ENCODE results near the gene GPR137.

GPR137 gene

GRCh38 chr11:64263021-64263946 is 22.4 kb upstream of the GPR137 start:
- Histone ChIP-seq H3K23ac (ENCODE audit: low read depth, low read length, poor library complexity) (no peak overlapping the region), H2AK5ac (ENCODE audit: low read depth, low read length) (peak overlapping the region; percentile 36), H2BK15ac (ENCODE audit: low read length) (no peak overlapping the region), H3K27ac (replicated peaks; ENCODE audit: low read length) (peak overlapping the region; percentile 41), H3K9me3 (replicated peaks in 1 of 2; ENCODE audit: control insufficient read depth in 2 of 2, insufficient read depth in 1 of 2, low read depth in 1 of 2, low read length in 2 of 2) (no peaks in the 10 kb centered on the region), H3K36me3 (replicated peaks in 1 of 2; ENCODE audit: control insufficient read depth in 2 of 2, insufficient read depth in 2 of 2, low read length in 2 of 2) (peaks cover 45 to 78% of the 10 kb centered on the region in 2 donors), H3K9ac (ENCODE audit: low read depth, low read length, poor library complexity) (peak overlapping the region; percentile 72), H3K27me3 (ENCODE audit: control insufficient read depth in 3 of 3, insufficient read depth in 3 of 3, low read depth in 1 of 3, low read length in 3 of 3) (no peaks in the 10 kb centered on the region), H4K91ac (ENCODE audit: low read depth, low read length, poor library complexity) (no peak overlapping the region), H3K4ac (ENCODE audit: low read length) (no peak overlapping the region), H2AFZ (ENCODE audit: low read length) (no peak overlapping the region), H3K14ac (ENCODE audit: low read length) (no peak overlapping the region), H3K18ac (ENCODE audit: low read length) (peak overlapping the region; percentile 54), H2BK12ac (ENCODE audit: low read length) (no peak overlapping the region), H3K79me1 (ENCODE audit: low read depth, low read length) (peaks cover 5% of the 10 kb centered on the region), H2BK120ac (ENCODE audit: low read depth, low read length) (no peak overlapping the region), H3K4me3 (ENCODE audit: low read length in 2 of 2) (no peak overlapping the region), H2BK5ac (ENCODE audit: low read length) (peak overlapping the region; percentile 82), H4K8ac (ENCODE audit: low read depth, low read length) (peak overlapping the region; percentile 76), H3K4me1 (ENCODE audit: control insufficient read depth in 2 of 2, insufficient read depth in 1 of 2, low read depth in 1 of 2, low read length in 2 of 2) (peaks cover 0 to 4% of the 10 kb centered on the region in 2 donors), H3K4me2 (ENCODE audit: insufficient read depth, low read length, poor library complexity, severe bottlenecking) (peak overlapping the region; percentile 2)
- no CpG with 5 or more reads among the region's 29 CpGs for WGBS, 2 donors (ENCODE audit: extremely low coverage in 2 of 2, insufficient read length in 2 of 2, insufficient replicate concordance in 1 of 2)
- DNase-seq (ENCODE audit: low spot score), result no peak

- H2AFZ ChIP-seq (ENCODE audit: low read length), result no peak overlapping the region
- H3K79me1 ChIP-seq (ENCODE audit: low read depth, low read length), result peaks cover 5% of the 10 kb centered on the region
- no peak overlapping the region for H3K27ac ChIP-seq (replicated peaks; ENCODE audit: low read length)
- no peak overlapping the region for H3K4me3 ChIP-seq (ENCODE audit: low read length in 2 of 2)
- H3K4ac ChIP-seq (ENCODE audit: low read length), result peak overlapping the region; percentile 53
- no peak for DNase-seq (ENCODE audit: low spot score)
- H4K91ac ChIP-seq (ENCODE audit: low read depth, low read length, poor library complexity), result no peak overlapping the region
- no peak overlapping the region for H3K14ac ChIP-seq (ENCODE audit: low read length)
- H3K9me3 ChIP-seq (replicated peaks in 1 of 2; ENCODE audit: control insufficient read depth in 2 of 2, insufficient read depth in 1 of 2, low read depth in 1 of 2, low read length in 2 of 2), result no peaks in the 10 kb centered on the region
- H3K4me2 ChIP-seq (ENCODE audit: insufficient read depth, low read length, poor library complexity, severe bottlenecking), result peak overlapping the region; percentile 2
- H2AK5ac ChIP-seq (ENCODE audit: low read depth, low read length), result peak overlapping the region; percentile 70
- H3K18ac ChIP-seq (ENCODE audit: low read length), result no peak overlapping the region
- H2BK120ac ChIP-seq (ENCODE audit: low read depth, low read length), result no peak overlapping the region
- H3K23ac ChIP-seq (ENCODE audit: low read depth, low read length, poor library complexity), result no peak overlapping the region
- H2BK12ac ChIP-seq (ENCODE audit: low read length), result no peak overlapping the region
- H3K36me3 ChIP-seq (replicated peaks in 1 of 2; ENCODE audit: control insufficient read depth in 2 of 2, insufficient read depth in 2 of 2, low read length in 2 of 2), result peaks cover 40 to 71% of the 10 kb centered on the region in 2 donors
- H2BK5ac ChIP-seq (ENCODE audit: low read length), result peak overlapping the region; percentile 82
- WGBS, 2 donors (ENCODE audit: extremely low coverage in 2 of 2, insufficient read length in 2 of 2, insufficient replicate concordance in 1 of 2), result no CpG with 5 or more reads among the region's 8 CpGs
- H3K9ac ChIP-seq (ENCODE audit: low read depth, low read length, poor library complexity), result no peak overlapping the region
- H4K8ac ChIP-seq (ENCODE audit: low read depth, low read length), result no peak overlapping the region
- no peaks in the 10 kb centered on the region for H3K27me3 ChIP-seq (ENCODE audit: control insufficient read depth in 3 of 3, insufficient read depth in 3 of 3, low read depth in 1 of 3, low read length in 3 of 3)
- H3K4me1 ChIP-seq (ENCODE audit: control insufficient read depth in 2 of 2, insufficient read depth in 1 of 2, low read depth in 1 of 2, low read length in 2 of 2), result peaks cover 4 to 11% of the 10 kb centered on the region in 2 donors
- no peak overlapping the region for H2BK15ac ChIP-seq (ENCODE audit: low read length)
Measured at GRCh38 chr11:64263947-64264317, 21.7 kb upstream of the GPR137 start.

GRCh38 chr11:64264371-64264852 is 21.2 kb upstream of the GPR137 start:
- Histone ChIP-seq H2AK5ac (ENCODE audit: low read depth, low read length) (peak overlapping the region; percentile 70), H2BK15ac (ENCODE audit: low read length) (no peak overlapping the region), H2BK12ac (ENCODE audit: low read length) (no peak overlapping the region), H2AFZ (ENCODE audit: low read length) (no peak overlapping the region), H3K79me1 (ENCODE audit: low read depth, low read length) (peaks cover 5% of the 10 kb centered on the region), H4K91ac (ENCODE audit: low read depth, low read length, poor library complexity) (no peak overlapping the region), H3K27me3 (ENCODE audit: control insufficient read depth in 3 of 3, insufficient read depth in 3 of 3, low read depth in 1 of 3, low read length in 3 of 3) (no peaks in the 10 kb centered on the region), H3K4me3 (ENCODE audit: low read length in 2 of 2) (no peak overlapping the region), H3K4me1 (ENCODE audit: control insufficient read depth in 2 of 2, insufficient read depth in 1 of 2, low read depth in 1 of 2, low read length in 2 of 2) (peaks cover 7 to 11% of the 10 kb centered on the region in 2 donors), H4K8ac (ENCODE audit: low read depth, low read length) (peak overlapping the region; percentile 43), H3K14ac (ENCODE audit: low read length) (no peak overlapping the region), H3K18ac (ENCODE audit: low read length) (peak overlapping the region; percentile 8), H3K36me3 (replicated peaks in 1 of 2; ENCODE audit: control insufficient read depth in 2 of 2, insufficient read depth in 2 of 2, low read length in 2 of 2) (peaks cover 37 to 67% of the 10 kb centered on the region in 2 donors), H3K4ac (ENCODE audit: low read length) (peak overlapping the region; percentile 53), H2BK5ac (ENCODE audit: low read length) (peak overlapping the region; percentile 82), H3K4me2 (ENCODE audit: insufficient read depth, low read length, poor library complexity, severe bottlenecking) (no peak overlapping the region), H2BK120ac (ENCODE audit: low read depth, low read length) (no peak overlapping the region), H3K9ac (ENCODE audit: low read depth, low read length, poor library complexity) (peak overlapping the region; percentile 30), H3K23ac (ENCODE audit: low read depth, low read length, poor library complexity) (no peak overlapping the region), H3K27ac (replicated peaks; ENCODE audit: low read length) (no peak overlapping the region), H3K9me3 (replicated peaks in 1 of 2; ENCODE audit: control insufficient read depth in 2 of 2, insufficient read depth in 1 of 2, low read depth in 1 of 2, low read length in 2 of 2) (no peaks in the 10 kb centered on the region)
- WGBS, 2 donors (ENCODE audit: extremely low coverage in 2 of 2, insufficient read length in 2 of 2, insufficient replicate concordance in 1 of 2), result no CpG with 5 or more reads among the region's 10 CpGs
- no peak for DNase-seq (ENCODE audit: low spot score)

All from neuronal stem cell (in vitro differentiated cells).